ENCODE results near the gene NLRP6.

Gene NLRP6

DNA sequence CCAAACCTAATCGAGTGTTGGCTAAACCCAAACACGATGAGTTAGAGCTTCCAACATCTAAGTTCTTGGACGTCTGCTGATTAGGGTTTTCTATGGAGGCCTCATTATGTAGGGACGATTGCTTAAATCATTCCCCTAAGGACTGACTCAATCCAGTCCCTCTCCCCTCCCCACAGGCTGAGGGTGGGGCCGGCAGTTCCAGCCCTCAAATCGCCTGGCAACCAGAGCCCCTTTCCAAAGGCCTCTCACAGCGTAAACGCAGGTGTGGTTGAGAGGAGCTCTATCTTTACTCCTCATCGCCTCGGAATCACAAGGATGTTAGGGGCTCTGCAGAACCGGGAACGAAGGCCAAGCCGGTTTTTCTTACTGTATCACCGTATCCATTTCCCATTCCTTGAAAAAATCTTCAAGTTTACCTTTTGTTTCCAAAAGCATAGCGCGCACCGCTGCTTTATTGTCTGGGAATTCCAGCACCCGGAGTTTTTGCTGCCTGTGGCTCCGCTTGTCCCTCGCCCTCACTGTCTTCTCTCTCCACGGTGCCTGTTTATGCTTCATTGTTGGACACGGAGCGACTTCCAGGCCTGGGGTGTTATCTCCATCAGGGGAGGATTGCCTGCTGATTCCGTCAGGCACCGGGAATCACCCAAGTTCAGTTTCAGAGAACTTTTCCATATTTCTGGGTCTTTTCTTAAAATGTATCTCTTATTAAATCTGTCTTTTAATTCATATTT lies 56.2 kb downstream of the NLRP6 start:
- in situ Hi-C loops (cut with HindIII; ENCODE audit: low pct_unique_long_range_greater_than_20kb, low sequenced_read_pairs): no loop called here
- no peak for TF ChIP-seq JUND (IDR thresholded peaks at IDR 0.05; ENCODE audit: low read depth)
- no peak for DNase-seq (ENCODE audit: low read depth in 1 of 2, low spot score in 1 of 2)
